ENCODE results near the gene METAP1D.

GRCh38 chr2:172087207-172087779, 87.5 kb downstream of the METAP1D start:
- TF ChIP-seq POLR2A (IDR thresholded peaks at IDR 0.05) (no peak), CTCF (IDR thresholded peaks at IDR 0.05) (no peak), POLR2AphosphoS5 (IDR thresholded peaks at IDR 0.05) (no peak), EP300 (IDR thresholded peaks at IDR 0.05) (no peak)

All from stomach (tissue), 4 donors.